Activated naive CD8-positive, alpha-beta T cell treated with anti-CD3 and anti-CD28 coated beads for 36 hours (primary cell): ENCODE results near the gene PRPS2. TPM values are rescaled to one million over a fixed set of nuclear protein-coding genes. Genes with fewer than 3 reads are reported as not detected.

ENCODE experiments used
- DNase-seq: peaks from one replicate; pipeline ENCODE4 v3.0.0; 2021
- H3K27ac Mint-ChIP-seq: one replicate; pipeline ENCODE4 v1.8.0; 2022; ENCODE audit warnings: mild to moderate bottlenecking, moderate library complexity, mixed read lengths
- H3K27me3 Mint-ChIP-seq: one replicate; pipeline ENCODE4 v1.8.0; 2022; ENCODE audit warnings: mild to moderate bottlenecking, mixed read lengths
- H3K36me3 Mint-ChIP-seq: one replicate; pipeline ENCODE4 v1.8.0; 2021; ENCODE audit warnings: mild to moderate bottlenecking, mixed read lengths
- H3K4me1 Mint-ChIP-seq: one replicate; pipeline ENCODE4 v1.8.0; 2021; ENCODE audit warnings: mixed read lengths
- H3K4me3 Mint-ChIP-seq: one replicate; pipeline ENCODE4 v1.8.0; 2022; ENCODE audit warnings: mild to moderate bottlenecking, moderate library complexity, mixed read lengths
- H3K9me3 Mint-ChIP-seq: one replicate; pipeline ENCODE4 v1.8.0; 2022; ENCODE audit warnings: mixed read lengths
- total RNA-seq, 2 experiments: library from RNA; stranded (reverse); gene quantifications; one replicate each; pipeline ENCODE4 v1.2.3, GENCODE V29; 2021

Gene PRPS2
- total RNA-seq, 2 experiments from 2014 or later: 119 to 123 TPM

- Mint-ChIP-seq H3K27ac (no peak overlapping the region), H3K27me3 (no peaks in the 10 kb centered on the region), H3K9me3 (no peaks in the 10 kb centered on the region), H3K4me1 (peaks cover 27% of the 10 kb centered on the region), H3K36me3 (peaks cover 42% of the 10 kb centered on the region), H3K4me3 (no peak overlapping the region)
- no peak for DNase-seq
Measured at GRCh38 chrX:12794654-12795053, 3.4 kb downstream of the PRPS2 start.

DNA sequence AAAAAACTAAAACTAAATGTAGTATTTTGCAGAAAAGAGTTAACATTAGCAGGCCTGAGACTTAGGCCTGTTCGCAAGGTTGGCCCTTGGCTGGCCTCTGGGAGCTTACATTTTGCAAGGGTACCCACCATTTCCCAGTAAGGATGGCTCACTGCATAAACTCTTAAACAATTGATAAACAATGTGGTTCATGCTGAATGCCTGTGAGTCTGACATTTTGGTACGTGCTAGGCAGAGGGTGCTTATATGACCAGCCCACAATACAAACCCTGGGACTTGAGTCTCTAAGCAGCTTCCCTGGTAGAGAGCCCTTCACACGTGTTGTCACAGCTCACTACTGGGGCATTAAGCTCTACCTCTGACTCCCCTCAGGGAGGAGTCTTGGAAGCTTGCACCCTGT, 7.4 kb downstream of the PRPS2 start:
- no peak overlapping the region for H3K4me3 Mint-ChIP-seq
- no peaks in the 10 kb centered on the region for H3K27me3 Mint-ChIP-seq
- H3K36me3 Mint-ChIP-seq: peaks cover 53% of the 10 kb centered on the region
- H3K4me1 Mint-ChIP-seq: peaks cover 25% of the 10 kb centered on the region
- no peak for DNase-seq
- H3K27ac Mint-ChIP-seq: no peak overlapping the region
- no peaks in the 10 kb centered on the region for H3K9me3 Mint-ChIP-seq

- Mint-ChIP-seq H3K27me3 (no peaks in the 10 kb centered on the region), H3K36me3 (peaks cover 51% of the 10 kb centered on the region), H3K27ac (no peak overlapping the region), H3K4me1 (peaks cover 26% of the 10 kb centered on the region), H3K4me3 (no peak overlapping the region), H3K9me3 (no peaks in the 10 kb centered on the region)
- DNase-seq: no peak
Measured at GRCh38 chrX:12799118-12799517, 7.9 kb downstream of the PRPS2 start.

DNA sequence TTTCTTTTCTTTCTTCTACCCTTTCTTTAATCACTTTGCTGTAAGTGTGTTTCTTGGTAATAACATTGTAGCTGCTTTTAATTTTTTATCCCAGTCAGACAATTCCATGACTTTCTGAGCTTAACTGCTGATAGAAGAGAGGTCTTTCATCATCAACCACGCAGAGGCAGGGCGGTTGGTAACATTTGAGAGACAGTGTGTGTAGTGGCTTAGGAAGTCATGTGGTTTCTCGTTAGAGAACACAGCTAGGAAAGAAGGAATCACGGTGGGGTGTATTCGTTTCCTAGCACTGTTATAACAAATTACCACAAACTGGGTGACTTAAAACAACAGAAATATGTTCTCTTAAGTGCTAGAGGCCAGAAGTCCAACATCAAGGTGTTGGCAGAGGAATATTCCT, 11.5 kb downstream of the PRPS2 start:
- H3K27me3 Mint-ChIP-seq: no peaks in the 10 kb centered on the region
- peak; percentile 10 for DNase-seq
- H3K27ac Mint-ChIP-seq: peak overlapping the region; percentile 92
- H3K4me3 Mint-ChIP-seq: no peak overlapping the region
- peaks cover 36% of the 10 kb centered on the region for H3K36me3 Mint-ChIP-seq
- peaks cover 21% of the 10 kb centered on the region for H3K4me1 Mint-ChIP-seq
- no peaks in the 10 kb centered on the region for H3K9me3 Mint-ChIP-seq

DNA sequence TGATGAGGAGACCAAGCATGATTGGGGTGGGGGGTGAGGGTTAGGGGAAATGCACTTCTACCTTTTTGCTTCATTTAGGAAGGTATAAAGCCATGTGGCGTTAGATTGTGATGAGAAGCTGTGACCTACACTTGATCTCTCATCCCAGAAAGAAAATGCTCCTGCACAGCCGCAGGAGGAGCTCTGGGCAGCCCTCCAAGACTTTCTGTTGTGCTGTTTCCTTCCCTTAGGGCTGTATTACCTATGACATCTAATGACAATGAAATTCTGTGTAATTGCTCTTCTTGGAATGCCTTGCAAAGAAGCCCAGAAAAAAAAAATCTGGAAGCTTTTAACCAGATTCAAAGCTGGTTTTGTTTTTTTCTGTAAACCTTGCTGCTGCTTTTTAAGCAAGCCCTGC, 13.4 kb downstream of the PRPS2 start:
- H3K27ac Mint-ChIP-seq: peak overlapping the region; percentile 8
- peaks cover 34% of the 10 kb centered on the region for H3K36me3 Mint-ChIP-seq

GRCh38 chrX:12805333-12805732, 14.1 kb downstream of the PRPS2 start:
- peaks cover 32% of the 10 kb centered on the region for H3K36me3 Mint-ChIP-seq

More for the DNA sequence above, 13.4 kb downstream of the PRPS2 start:
- no peaks in the 10 kb centered on the region for H3K27me3 Mint-ChIP-seq
- no peak overlapping the region for H3K4me3 Mint-ChIP-seq
- DNase-seq: no peak
- H3K4me1 Mint-ChIP-seq: peaks cover 18% of the 10 kb centered on the region
- no peaks in the 10 kb centered on the region for H3K9me3 Mint-ChIP-seq

GRCh38 chrX:12811658-12812057, 20.4 kb downstream of the PRPS2 start:
- H3K36me3 Mint-ChIP-seq: peaks cover 12% of the 10 kb centered on the region
- no peaks in the 10 kb centered on the region for H3K4me1 Mint-ChIP-seq
- DNase-seq: no peak
- no peaks in the 10 kb centered on the region for H3K9me3 Mint-ChIP-seq
- no peaks in the 10 kb centered on the region for H3K27me3 Mint-ChIP-seq
- peak overlapping the region; percentile 54 for H3K27ac Mint-ChIP-seq
- H3K4me3 Mint-ChIP-seq: no peak overlapping the region

More at GRCh38 chrX:12805333-12805732, 14.1 kb downstream of the PRPS2 start:
- no peak for DNase-seq
- no peak overlapping the region for H3K4me3 Mint-ChIP-seq
- H3K27ac Mint-ChIP-seq: no peak overlapping the region
- peaks cover 18% of the 10 kb centered on the region for H3K4me1 Mint-ChIP-seq
- no peaks in the 10 kb centered on the region for H3K27me3 Mint-ChIP-seq
- H3K9me3 Mint-ChIP-seq: no peaks in the 10 kb centered on the region

GRCh38 chrX:12814420-12814819, 23.2 kb downstream of the PRPS2 start:
- no peaks in the 10 kb centered on the region for H3K27me3 Mint-ChIP-seq
- H3K36me3 Mint-ChIP-seq: peaks cover 12% of the 10 kb centered on the region
- H3K27ac Mint-ChIP-seq: no peak overlapping the region
- H3K4me3 Mint-ChIP-seq: no peak overlapping the region
- H3K9me3 Mint-ChIP-seq: no peaks in the 10 kb centered on the region
- no peaks in the 10 kb centered on the region for H3K4me1 Mint-ChIP-seq
- peak; percentile 26 for DNase-seq

GRCh38 chrX:12817528-12817927, 26.3 kb downstream of the PRPS2 start:
- no peaks in the 10 kb centered on the region for H3K4me1 Mint-ChIP-seq
- no peak overlapping the region for H3K4me3 Mint-ChIP-seq
- H3K36me3 Mint-ChIP-seq: peaks cover 9% of the 10 kb centered on the region
- no peak for DNase-seq
- no peak overlapping the region for H3K27ac Mint-ChIP-seq
- no peaks in the 10 kb centered on the region for H3K27me3 Mint-ChIP-seq
- H3K9me3 Mint-ChIP-seq: no peaks in the 10 kb centered on the region

DNA sequence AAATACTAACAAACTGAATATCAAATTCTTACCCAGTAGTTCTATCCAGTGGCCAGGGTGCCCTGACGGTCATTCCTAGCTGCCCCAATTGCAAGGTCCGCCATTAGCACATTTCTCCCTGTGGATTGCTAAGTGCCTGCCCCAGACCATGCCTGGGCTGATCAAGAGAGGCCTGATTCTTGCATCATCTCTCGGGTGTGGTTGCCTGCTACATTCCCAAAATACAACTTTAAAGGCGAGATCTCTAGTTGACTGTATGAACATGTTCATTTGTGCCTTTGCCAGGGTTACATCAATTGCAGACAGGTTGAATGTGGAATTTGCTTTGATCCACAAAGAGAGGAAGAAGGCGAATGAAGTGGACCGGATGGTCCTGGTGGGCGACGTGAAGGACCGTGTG, 28.0 kb downstream of the PRPS2 start:
- H3K4me1 Mint-ChIP-seq: no peaks in the 10 kb centered on the region
- H3K36me3 Mint-ChIP-seq: peaks cover 10% of the 10 kb centered on the region
- no peak for DNase-seq
- H3K27ac Mint-ChIP-seq: peak overlapping the region; percentile 25
- no peaks in the 10 kb centered on the region for H3K27me3 Mint-ChIP-seq
- H3K9me3 Mint-ChIP-seq: no peaks in the 10 kb centered on the region
- no peak overlapping the region for H3K4me3 Mint-ChIP-seq

- Mint-ChIP-seq H3K27me3 (no peaks in the 10 kb centered on the region), H3K9me3 (no peaks in the 10 kb centered on the region), H3K36me3 (peaks cover 20% of the 10 kb centered on the region), H3K4me1 (no peaks in the 10 kb centered on the region), H3K4me3 (no peak overlapping the region), H3K27ac (no peak overlapping the region)
- DNase-seq: no peak
Measured at GRCh38 chrX:12820737-12821136, 29.5 kb downstream of the PRPS2 start.

DNA sequence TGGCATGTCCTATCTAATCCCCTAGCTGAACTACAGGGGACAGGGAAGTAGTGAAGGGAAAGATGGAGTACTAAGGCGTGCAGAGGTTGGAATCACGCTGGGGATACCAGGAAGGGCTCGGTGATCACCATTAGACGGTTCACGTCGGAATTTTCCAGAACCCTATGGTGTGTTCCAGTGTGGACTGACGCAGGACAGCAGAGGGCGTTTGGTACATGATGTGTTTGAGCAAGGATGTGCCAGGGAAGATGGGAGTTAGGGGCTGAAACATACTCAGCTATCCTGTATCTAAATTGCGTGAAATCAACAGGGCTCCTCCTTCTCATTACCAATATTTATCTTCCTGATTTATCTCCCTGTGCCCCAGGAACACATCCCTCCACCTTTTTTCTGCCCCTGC, 33.7 kb downstream of the PRPS2 start:
- Mint-ChIP-seq H3K4me3 (no peak overlapping the region), H3K27ac (peak overlapping the region; percentile 21), H3K4me1 (no peaks in the 10 kb centered on the region)

GRCh38 chrX:12825801-12826200, 34.6 kb downstream of the PRPS2 start:
- no peak for DNase-seq
- H3K27ac Mint-ChIP-seq: no peak overlapping the region
- H3K4me3 Mint-ChIP-seq: no peak overlapping the region
- no peaks in the 10 kb centered on the region for H3K27me3 Mint-ChIP-seq
- no peaks in the 10 kb centered on the region for H3K9me3 Mint-ChIP-seq
- H3K4me1 Mint-ChIP-seq: no peaks in the 10 kb centered on the region
- peaks cover 16% of the 10 kb centered on the region for H3K36me3 Mint-ChIP-seq

More for the DNA sequence above, 33.7 kb downstream of the PRPS2 start:
- H3K27me3 Mint-ChIP-seq: no peaks in the 10 kb centered on the region
- DNase-seq: no peak
- peaks cover 16% of the 10 kb centered on the region for H3K36me3 Mint-ChIP-seq
- H3K9me3 Mint-ChIP-seq: no peaks in the 10 kb centered on the region

DNA sequence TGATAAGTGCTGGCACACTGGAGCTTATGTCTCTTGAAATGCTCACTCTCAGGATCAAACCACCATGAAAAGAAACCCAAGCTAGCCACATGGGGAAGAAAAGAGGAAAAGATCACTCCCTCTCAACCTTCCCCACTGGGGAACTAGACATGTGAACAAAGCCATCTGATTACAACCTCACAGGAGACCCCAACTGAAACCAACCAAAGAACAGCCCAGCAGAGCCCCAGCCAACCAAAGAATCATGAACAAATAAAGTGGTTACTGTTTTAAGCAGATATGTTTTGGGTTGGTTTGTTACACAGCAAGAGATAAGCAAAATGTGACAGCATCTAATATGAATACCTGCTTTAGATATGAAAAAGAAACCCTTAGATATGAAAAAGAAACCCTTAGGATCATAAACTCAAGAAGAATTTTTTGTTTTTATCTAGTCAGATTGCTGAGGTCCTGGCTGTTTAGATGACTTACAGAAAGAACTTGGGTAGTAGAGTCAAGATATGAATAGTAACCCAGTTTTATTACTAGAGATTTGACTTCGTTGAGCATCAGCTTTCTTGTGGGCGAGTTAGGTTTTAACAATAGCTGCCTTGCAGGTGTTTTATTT, 52.0 kb downstream of the PRPS2 start:
- Mint-ChIP-seq H3K27me3 (no peaks in the 10 kb centered on the region), H3K4me1 (peaks cover 13% of the 10 kb centered on the region), H3K4me3 (no peak overlapping the region), H3K36me3 (no peaks in the 10 kb centered on the region), H3K9me3 (no peaks in the 10 kb centered on the region), H3K27ac (peak overlapping the region; percentile 91)
- DNase-seq: no peak

DNA sequence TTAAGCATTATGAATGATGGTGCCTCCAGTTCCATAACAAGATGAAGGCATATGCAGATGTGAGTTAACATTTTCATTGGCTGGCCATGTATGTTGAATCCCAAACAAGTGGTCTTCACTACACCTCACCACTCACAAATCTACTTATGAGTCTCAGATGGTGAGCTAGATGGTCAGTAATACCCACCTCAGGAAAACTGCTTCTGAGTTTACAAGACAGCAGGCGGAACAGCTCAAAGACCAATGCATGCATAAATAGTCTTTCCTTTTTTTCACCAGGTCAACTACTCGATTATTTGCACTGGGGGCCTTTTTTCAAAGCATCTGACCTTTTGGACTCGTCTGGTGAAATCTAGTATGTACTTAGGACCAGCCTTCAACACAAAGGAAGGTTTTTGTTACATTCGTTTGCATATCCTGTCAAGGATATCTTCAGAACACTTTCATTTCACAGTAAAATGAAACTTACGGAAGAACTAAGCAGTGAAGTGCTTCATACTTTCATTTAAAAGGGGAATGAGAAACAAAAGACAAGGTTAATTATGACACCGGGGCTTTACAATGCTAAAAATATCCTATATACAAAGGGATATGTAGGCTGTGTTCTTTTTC, 52.6 kb downstream of the PRPS2 start:
- Mint-ChIP-seq H3K27ac (peak overlapping the region; percentile 91), H3K4me3 (peak overlapping the region; percentile 54), H3K27me3 (no peaks in the 10 kb centered on the region), H3K4me1 (peaks cover 13% of the 10 kb centered on the region), H3K36me3 (no peaks in the 10 kb centered on the region), H3K9me3 (no peaks in the 10 kb centered on the region)
- no peak for DNase-seq

- no peak overlapping the region for H3K4me3 Mint-ChIP-seq
- H3K9me3 Mint-ChIP-seq: peaks cover 1% of the 10 kb centered on the region
- peak overlapping the region; percentile 91 for H3K27ac Mint-ChIP-seq
- no peaks in the 10 kb centered on the region for H3K36me3 Mint-ChIP-seq
- DNase-seq: no peak
- no peaks in the 10 kb centered on the region for H3K27me3 Mint-ChIP-seq
- peaks cover 13% of the 10 kb centered on the region for H3K4me1 Mint-ChIP-seq
Measured at GRCh38 chrX:12844319-12844718, 53.1 kb downstream of the PRPS2 start.
